Adrenal gland (tissue), 19 donors: ENCODE measurements around the gene SCYGR3. TPM values are rescaled to one million over a fixed set of nuclear protein-coding genes. Genes with fewer than 3 reads are reported as not detected.
A peak's percentile ranks its signal among the peaks of the same experiment; 100 is the strongest.

Source experiments
- DNase-seq, 7 donors: peaks; one replicate each; pipeline ENCODE4 v3.0.0-alpha.2; 2019 to 2020
- H3K27ac ChIP-seq, 5 donors: fragments of 200-600 bp; sonication (generic) in 4 of 5; 1 replicate in 3 of 5; 2 replicates in 2 of 5; pipeline versions ENCODE4 v1.5.1 to v1.8.0; 2016 to 2020; ENCODE audit warnings: mild to moderate bottlenecking in 1 of 5
- H3K27me3 ChIP-seq: fragments of 200-600 bp; 2 replicates; pipeline ENCODE4 v1.8.0; 2021
- H3K36me3 ChIP-seq, 2 donors: fragments of 200-600 bp; replicated peaks in 1 of 2; 1 replicate in 1 of 2; 2 replicates in 1 of 2; pipeline versions ENCODE4 v1.5.1 to v1.8.0; 2018 to 2022
- H3K4me1 ChIP-seq, 2 donors: fragments of 200-600 bp; replicated peaks in 1 of 2; 1 replicate in 1 of 2; 2 replicates in 1 of 2; pipeline versions ENCODE4 v1.5.1 to v1.8.0; 2018 to 2021
- H3K4me3 ChIP-seq, 4 donors: fragments of 200-600 bp; sonication (generic) in 3 of 4; one replicate each; pipeline ENCODE4 v1.5.1; 2016 to 2018
- H3K9me3 ChIP-seq, 3 donors: fragments of 200-600 bp; sonication (generic) in 1 of 3; replicated peaks in 1 of 3; 1 replicate in 2 of 3; 2 replicates in 1 of 3; pipeline versions ENCODE4 v1.5.1 to v1.8.0; 2016 to 2021
- CTCF ChIP-seq, 6 experiments: fragments of 450-650 bp in 4 of 6; fragments of 200-600 bp in 2 of 6; sonication (generic) in 1 of 6; IDR thresholded peaks; 1 replicate in 5 of 6; 2 replicates in 1 of 6; pipeline versions ENCODE4 v1.5.1 to v1.8.0; 2016 to 2021; ENCODE audit warnings: antibody characterized with exemption in 6 of 6, mild to moderate bottlenecking in 2 of 6, moderate library complexity in 1 of 6
- POLR2A ChIP-seq, 2 donors: fragments of 450-650 bp; IDR thresholded peaks; one replicate each; pipeline ENCODE4 v1.6.1; 2017; ENCODE audit warnings: antibody characterized with exemption in 2 of 2, mild to moderate bottlenecking in 2 of 2, moderate library complexity in 1 of 2
- WGBS, 4 donors: extraction: QIAGEN DNeasy Blood & Tissue Kit in 2 of 4; methylation state at CpG; one replicate each; pipeline versions ENCODE4 v1.1.5 to v1.1.7; 2013 to 2017; 5-methylcytosine and 5-hydroxymethylcytosine counted together
- intact Hi-C, 2 donors: fragments of 100-400 bp; cut with DNase I; formaldehyde crosslinking; loops; one replicate each; pipeline versions ENCODE4 v1.14.1 to v1.15.0; 2022 to 2023
- long read RNA-seq, 10 donors: library from polyadenylated mRNA in 3 of 10; unstranded in 2 of 10; stranded (forward) in 1 of 10; transcript quantifications; one replicate each; pipeline ENCODE4 v2.0.0 and lab custom pipeline, GENCODE V29; 2021 to 2026
- polyA plus RNA-seq, 3 donors: library from polyadenylated mRNA; stranded (reverse); fragments of 200-250 nt in 2 of 3; fragments of 350-450 nt in 1 of 3; fragmentation: Illumina TruSeq in 1 of 3; extraction: RNeasy Lipid Tissue Mini Kit (QIAGEN cat#74804) in 1 of 3; gene quantifications; one replicate each; pipeline ENCODE4 v1.2.3, GENCODE V29; 2013 to 2014
- total RNA-seq, 9 donors: library from RNA; depleted of rRNA in 4 of 9; stranded (reverse); fragments of >200 nt in 4 of 9; fragments of 120-200 nt in 1 of 9; fragmentation: NEBNext Ultra II Directional in 1 of 9; extraction: Animal tissue kit (Norgen Biotek cat#: 25700) in 1 of 9; gene quantifications; one replicate each; pipeline versions ENCODE4 v1.1.0 to v1.2.4, GENCODE V29; 2013 to 2023
- donor health status: healthy with polysubstance abuse.
- donor health status: Bipolar disorder and iron deficiency.
- donor health status: DM: yes; HTN: yes; CAD: no.
- donor health status: DM: no; HTN: no; CAD: no.
- donor health status: DM: no; HTN: no; CAD: no.
- donor health status: DM: yes; HTN: yes; CAD: no.

SCYGR3 gene
- not detected for total RNA-seq
- not detected for polyA plus RNA-seq
- long read RNA-seq, donor 1 = 0 reads
- long read RNA-seq, donor 2 = 0 reads
- long read RNA-seq, donor 3 = 0 reads
- long read RNA-seq, donor 4 = 0 reads
- long read RNA-seq, donor 5 = 0 reads
- long read RNA-seq, donor 6 = 0 reads
- long read RNA-seq, donor 7 = 0 reads
- long read RNA-seq, donor 8 = 0 reads
- long read RNA-seq, donor 9 = 0 reads
- long read RNA-seq, donor 10 = 0 reads

- no peaks in the 10 kb centered on the region for H3K4me1 ChIP-seq
- TF ChIP-seq CTCF (IDR thresholded peaks at IDR 0.05) = no peak
- no peak for TF ChIP-seq POLR2A (IDR thresholded peaks at IDR 0.05)
- H3K27me3 ChIP-seq = no peaks in the 10 kb centered on the region
- no peaks in the 10 kb centered on the region for H3K9me3 ChIP-seq
- H3K27ac ChIP-seq = no peak within 1 kb of the TSS
- 88 to 100% (median 100%) methylated on average over 1 to 4 of the region's 4 CpGs for WGBS, 4 donors
- H3K4me3 ChIP-seq = no peak within 1 kb of the TSS
- intact Hi-C loops = no loop called here
- DNase-seq = no peak
- no peaks in the 10 kb centered on the region for H3K36me3 ChIP-seq
Observed at GRCh38 chr2:227614740-227615139, at the start of gene SCYGR3. SCYGR3 (minus strand) TSS chr2:227614840; CDS start chr2:227614840, 0 bp downstream.

- WGBS, 4 donors = 38 to 44% (median 44%) methylated on average over 3 of the region's 3 CpGs
- Histone ChIP-seq H3K27me3 (no peaks in the 10 kb centered on the region), H3K9me3 (no peaks in the 10 kb centered on the region), H3K27ac (no peak overlapping the region), H3K4me3 (no peak overlapping the region), H3K4me1 (peaks cover 0 to 12% of the 10 kb centered on the region in 2 donors), H3K36me3 (no peaks in the 10 kb centered on the region)
- no peak for TF ChIP-seq CTCF (IDR thresholded peaks at IDR 0.05)
- no peak for TF ChIP-seq POLR2A (IDR thresholded peaks at IDR 0.05)
- DNase-seq = no peak
- intact Hi-C loops = no loop called here
Observed at GRCh38 chr2:227661827-227662226, 47.2 kb upstream of the SCYGR3 start.

- WGBS, 4 donors = 16 to 29% (median 26%) methylated on average over 7 of the region's 7 CpGs
- TF ChIP-seq CTCF (IDR thresholded peaks at IDR 0.05) = no peak
- no peak for TF ChIP-seq POLR2A (IDR thresholded peaks at IDR 0.05)
- no peaks in the 10 kb centered on the region for H3K27me3 ChIP-seq
- no peak overlapping the region for H3K4me3 ChIP-seq
- H3K27ac ChIP-seq = no peak overlapping the region
- peak in 1 of 7 donors; percentile 19 for DNase-seq
- no peaks in the 10 kb centered on the region for H3K36me3 ChIP-seq
- peaks cover 0 to 12% of the 10 kb centered on the region in 2 donors for H3K4me1 ChIP-seq
- H3K9me3 ChIP-seq = no peaks in the 10 kb centered on the region
- intact Hi-C loops = no loop called here
Observed at GRCh38 chr2:227661025-227661649, 46.5 kb upstream of the SCYGR3 start.

GRCh38 chr2:227657199-227657845 lies 42.7 kb upstream of the SCYGR3 start:
- Histone ChIP-seq H3K9me3 (no peaks in the 10 kb centered on the region), H3K4me1 (peaks cover 0 to 17% of the 10 kb centered on the region in 2 donors), H3K36me3 (no peaks in the 10 kb centered on the region), H3K27me3 (no peaks in the 10 kb centered on the region), H3K4me3 (no peak overlapping the region), H3K27ac (no peak overlapping the region)
- 66 to 81% (median 76%) methylated on average over 8 of the region's 8 CpGs for WGBS, 4 donors
- TF ChIP-seq CTCF (IDR thresholded peaks at IDR 0.05) (no peak), POLR2A (IDR thresholded peaks at IDR 0.05) (no peak)
- no peak for DNase-seq
- intact Hi-C loops = loop anchor here (5.0 to 10.0 kb wide), 2 partner anchors 107 to 110 kb away; no protein-coding TSS in a partner anchor
